NOMO-1 treated with DMSO at 0.1 percent for 48 hours (cell line): ENCODE data around the gene CSNK1D.
"Not testable (repeated sequence)": the region's sequence is repeated elsewhere in the genome, so short reads cannot be mapped to it uniquely, and the experiment has no call there.

Experiments
- DNase-seq: peaks from one replicate; lab custom pipeline; 2025; ENCODE audit not compliant: unreplicated experiment; lab: John Stamatoyannopoulos, UW

Gene CSNK1D

GRCh38 chr17:82216301-82217119, 57.0 kb downstream of the CSNK1D start:
- DNase-seq = peak; percentile 95

DNA sequence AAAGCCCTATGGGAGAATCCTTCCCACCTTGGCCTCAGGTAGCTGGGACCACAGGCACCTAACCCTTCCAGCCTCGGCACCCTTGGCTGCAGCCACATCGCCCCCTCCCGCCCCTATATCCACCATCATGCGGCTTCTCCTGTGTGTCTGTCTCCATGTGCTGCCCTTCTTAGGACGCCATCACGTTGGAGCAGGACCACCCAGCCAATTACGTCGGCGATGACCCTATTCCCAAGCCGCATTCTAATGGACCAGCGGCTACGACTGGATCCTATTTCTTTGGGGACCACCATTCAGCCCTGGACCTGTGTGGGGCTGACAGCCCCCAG, 57.6 kb downstream of the CSNK1D start:
- no peak for DNase-seq

GRCh38 chr17:82215095-82215971, 58.2 kb downstream of the CSNK1D start:
- peak; percentile 77 for DNase-seq

- DNase-seq = no peak
Observed at GRCh38 chr17:82214012-82214628, 59.4 kb downstream of the CSNK1D start.

DNA sequence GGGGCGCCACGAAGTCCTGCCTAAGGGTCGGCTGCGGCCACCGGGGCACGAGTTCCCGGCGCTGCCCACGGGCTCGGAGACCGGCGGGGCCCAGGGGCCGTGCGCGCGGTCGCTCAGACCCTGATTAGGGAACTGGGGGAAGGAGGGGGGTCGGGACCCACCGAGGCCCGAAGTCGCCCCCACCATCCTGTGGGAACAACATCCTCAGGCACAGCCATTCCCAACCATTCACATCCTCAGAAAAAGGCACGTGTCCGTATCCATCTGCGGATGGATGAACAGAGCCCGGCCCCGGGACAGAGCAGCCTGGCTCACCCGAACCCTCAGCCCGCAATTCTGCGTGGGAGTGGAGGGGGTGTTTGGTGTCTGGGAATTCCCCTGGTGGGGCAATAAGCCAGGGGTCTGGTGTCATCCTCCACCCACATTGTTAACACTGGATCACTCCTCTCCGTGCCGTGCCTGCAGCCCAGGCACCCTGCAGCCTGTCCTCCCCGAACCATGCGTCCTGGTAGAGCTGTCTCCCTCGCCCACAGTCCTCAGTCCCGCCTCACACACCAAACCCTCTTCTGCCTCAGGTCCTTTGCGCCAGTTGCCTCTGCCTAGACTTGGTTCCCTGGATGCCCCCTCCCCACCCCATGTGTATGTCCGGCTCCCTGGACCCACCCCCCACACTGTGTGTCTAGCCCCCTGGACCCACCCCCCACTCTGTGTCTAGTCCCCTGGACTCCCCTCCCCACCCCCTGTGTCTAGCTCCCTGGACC, 60.1 kb downstream of the CSNK1D start:
- peak; percentile 4 for DNase-seq

DNA sequence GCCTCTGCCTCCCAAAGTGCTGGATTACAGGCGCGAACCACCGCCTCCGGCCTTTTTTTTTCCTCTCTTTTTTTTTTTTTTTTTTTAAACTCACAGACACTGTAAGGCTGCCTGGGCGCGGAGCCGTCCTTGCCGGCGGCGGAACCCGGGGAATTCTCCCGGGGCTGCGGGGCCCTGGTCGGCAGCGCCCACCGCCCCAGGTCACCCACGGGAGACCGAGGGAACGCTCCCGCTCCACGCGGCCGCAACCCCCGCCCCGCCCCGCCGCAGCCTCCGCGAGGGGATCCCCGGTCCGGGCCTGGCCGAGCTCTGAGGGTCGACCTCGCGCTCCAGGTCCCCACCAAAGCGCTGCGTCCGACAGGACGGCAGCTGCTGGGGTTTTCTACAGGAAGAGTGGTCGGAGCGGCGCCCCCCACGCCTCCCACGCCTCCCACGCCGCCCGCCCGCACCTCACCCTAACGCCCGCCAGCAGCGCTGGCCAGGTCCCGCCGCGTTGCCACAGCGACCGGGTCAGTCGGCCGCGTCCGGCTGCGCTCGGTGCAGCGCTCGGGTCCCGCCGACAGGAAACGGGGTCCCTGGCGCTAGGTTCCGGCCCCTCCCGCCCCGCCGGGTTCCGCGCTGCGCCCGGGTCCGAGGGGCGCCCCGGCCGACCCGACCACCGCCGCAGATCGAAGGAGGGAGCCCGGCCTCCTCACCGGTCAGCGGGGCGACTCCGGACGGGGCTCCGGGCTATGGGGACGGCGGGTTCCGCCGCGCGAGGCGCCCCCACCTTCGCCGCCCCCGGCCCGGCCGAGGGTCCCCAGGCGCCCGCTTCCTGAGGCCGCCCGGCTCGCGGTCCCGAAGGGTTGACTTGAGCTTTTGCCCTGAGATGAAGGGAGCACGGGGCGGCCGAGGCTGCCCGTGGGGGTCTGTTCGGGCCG, 60.9 kb downstream of the CSNK1D start, which contains the start of gene CCDC57:
TSS of gene CCDC57 (minus strand) at position 512 of the 920 bp plus-strand sequence. CDS start 10,898 bp downstream, outside the sequence.
- peak; percentile 46 for DNase-seq

DNA sequence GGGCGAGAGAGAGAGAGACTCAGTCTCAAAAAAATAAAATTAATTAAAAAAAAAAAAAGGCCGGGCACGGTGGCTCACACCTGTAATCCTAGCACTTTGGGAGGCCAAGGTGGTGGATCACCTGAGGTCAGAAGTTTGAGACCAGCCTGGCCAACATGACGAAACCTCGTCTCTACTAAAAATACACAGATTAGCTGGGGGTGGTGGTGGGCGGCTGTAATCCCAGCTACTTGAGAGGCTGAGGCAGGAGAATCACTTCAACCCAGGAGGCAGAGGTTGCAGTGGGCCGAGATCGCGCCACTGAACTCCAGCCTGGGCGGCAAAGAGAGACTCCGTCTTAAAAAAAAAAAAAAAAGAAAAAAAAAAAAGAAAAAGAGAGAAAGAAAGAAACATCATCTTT, 62.8 kb downstream of the CSNK1D start:
- not testable (repeated sequence) for DNase-seq

- DNase-seq = peak; percentile 82
Observed at GRCh38 chr17:82205720-82206508, 67.6 kb downstream of the CSNK1D start.

- DNase-seq = peak; percentile 52
Observed at GRCh38 chr17:82204831-82205719, 68.4 kb downstream of the CSNK1D start.

DNA sequence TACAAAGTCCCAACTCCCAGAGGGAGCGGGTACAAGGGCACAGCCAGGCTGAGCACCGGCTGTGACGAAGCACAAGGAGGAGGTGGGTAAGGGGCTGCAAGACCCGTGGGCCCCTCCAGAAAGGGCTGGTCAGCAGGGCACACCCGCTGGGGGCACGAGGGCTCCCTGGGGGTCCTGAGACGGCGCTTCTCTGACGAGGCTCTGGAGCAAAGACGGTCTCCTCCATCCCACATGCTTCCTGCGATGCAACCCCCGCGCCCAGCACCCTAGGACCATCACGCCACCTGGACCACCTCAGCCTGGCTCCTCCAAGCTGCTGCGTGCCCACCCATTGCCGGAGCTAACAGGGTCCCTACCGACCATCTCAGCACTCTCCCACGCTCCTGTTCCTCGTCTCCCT, 69.6 kb downstream of the CSNK1D start:
- no peak for DNase-seq

- DNase-seq = no peak
Observed at GRCh38 chr17:82202981-82203380, 70.5 kb downstream of the CSNK1D start.

GRCh38 chr17:82201498-82201910, 72.0 kb downstream of the CSNK1D start:
- no peak for DNase-seq

- peak; percentile 64 for DNase-seq
Observed at GRCh38 chr17:82200743-82201497, 72.6 kb downstream of the CSNK1D start.

DNA sequence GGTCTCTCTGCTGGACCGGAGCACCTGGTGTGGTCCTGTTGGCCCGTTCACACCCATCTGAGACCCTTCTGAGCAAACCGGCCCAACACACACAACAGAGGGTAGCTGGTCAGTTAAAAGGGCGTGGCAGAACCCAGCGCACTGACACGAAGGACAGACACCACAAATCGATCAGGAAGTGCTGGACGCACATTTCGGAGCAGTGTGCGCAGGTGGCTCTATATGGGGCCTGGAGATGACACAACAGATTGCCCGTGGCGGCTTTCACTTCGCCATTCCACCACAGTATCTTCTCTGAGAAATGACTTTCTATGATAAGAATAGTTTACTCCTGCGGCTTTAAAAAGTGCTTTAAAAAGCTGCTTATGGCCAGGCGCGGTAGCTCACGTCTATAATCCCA, 73.4 kb downstream of the CSNK1D start:
- peak; percentile 59 for DNase-seq

DNA sequence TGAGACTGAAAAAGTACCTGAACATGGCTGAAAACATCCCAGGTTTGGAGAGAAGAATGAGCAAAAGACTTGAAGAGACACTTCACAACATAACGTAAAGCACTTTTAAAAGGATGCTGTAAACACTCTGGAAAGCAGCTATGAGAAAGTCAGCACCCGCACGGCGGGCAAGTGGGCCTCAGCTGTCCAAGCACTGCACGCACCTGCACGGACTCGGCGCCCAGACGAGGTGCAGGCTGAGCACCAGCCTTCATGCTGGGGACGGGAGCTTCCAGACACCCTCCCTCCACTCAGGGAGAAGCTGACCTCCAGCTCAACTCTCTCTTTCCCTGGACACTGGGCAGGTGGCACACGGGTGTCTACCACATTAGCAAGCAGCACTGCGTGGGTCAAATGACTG, 74.0 kb downstream of the CSNK1D start:
- no peak for DNase-seq

GRCh38 chr17:82198092-82198491, 75.4 kb downstream of the CSNK1D start:
- no peak for DNase-seq
